HEK293 (cell line): Measurements from ENCODE around the gene FBL.

Experiments used
- CTCF ChIA-PET: fragments of 350-600 bp; formaldehyde crosslinking; extraction: SDS; loops from one replicate; lab custom pipeline; 2021; ENCODE audit warnings: antibody characterized with exemption; lab: Yijun Ruan, JAX
- POLR2A ChIA-PET: fragments of 300-600 bp; formaldehyde crosslinking; extraction: SDS; loops from one replicate; lab custom pipeline; 2020; ENCODE audit warnings: antibody characterized with exemption, inconsistent platforms; lab: Yijun Ruan, JAX
- H3K27ac ChIP-seq: fragments of 200-500 bp; sonication (Bioruptor generic); 2 replicates; pipeline ENCODE4 v1.5.1; 2014; ENCODE audit warnings: low read depth, low read length, control low read depth, inconsistent platforms; ENCODE audit errors: extremely low read depth
- H3K36me3 ChIP-seq, 2 experiments: fragments of 200-500 bp in 1 of 2; sonication (Bioruptor generic) in 1 of 2; 1 replicate in 1 of 2; 2 replicates in 1 of 2; pipeline ENCODE4 v1.5.1; 2014 to 2017; ENCODE audit warnings: inconsistent platforms in 2 of 2, low read length in 2 of 2; ENCODE audit not compliant: control insufficient read depth in 2 of 2, insufficient read depth in 1 of 2
- H3K4me1 ChIP-seq: fragments of 200-500 bp; sonication (Bioruptor generic); 2 replicates; pipeline ENCODE4 v1.5.1; 2014; ENCODE audit warnings: mild to moderate bottlenecking, low read length, inconsistent platforms; ENCODE audit not compliant: control insufficient read depth, insufficient read depth
- H3K4me3 ChIP-seq: 2 replicates; pipeline ENCODE4 v1.5.1; 2011; ENCODE audit warnings: low read depth, mild to moderate bottlenecking, control low read depth, low read length, moderate library complexity
- H3K9me3 ChIP-seq: fragments of 200-500 bp; sonication (Bioruptor generic); 2 replicates; pipeline ENCODE4 v1.5.1; 2014; ENCODE audit warnings: low read depth, low read length, inconsistent platforms; ENCODE audit not compliant: control insufficient read depth, insufficient read depth
- GFI1B ChIP-seq: fragments of 450-650 bp; formaldehyde crosslinking; IDR thresholded peaks from 2 replicates; pipeline ENCODE4 v1.5.1; 2016; ENCODE audit warnings: missing biosample characterization, missing genetic modification characterization
- IKZF3 ChIP-seq: fragments of 450-650 bp; IDR thresholded peaks from 2 replicates; pipeline ENCODE4 v1.5.0; 2018; ENCODE audit warnings: missing biosample characterization, mild to moderate bottlenecking, missing genetic modification characterization, moderate library complexity
- KLF1 ChIP-seq: fragments of 450-650 bp; formaldehyde crosslinking; IDR thresholded peaks from 2 replicates; pipeline ENCODE4 v1.5.1; 2016; ENCODE audit warnings: missing biosample characterization, missing genetic modification characterization
- MZF1 ChIP-seq: fragments of 450-650 bp; formaldehyde crosslinking; IDR thresholded peaks from 2 replicates; pipeline ENCODE4 v1.5.1; 2017; ENCODE audit warnings: missing biosample characterization, missing genetic modification characterization, borderline replicate concordance
- PRDM1 ChIP-seq: fragments of 450-650 bp; formaldehyde crosslinking; IDR thresholded peaks from 2 replicates; pipeline ENCODE4; 2016; ENCODE audit warnings: missing biosample characterization, missing genetic modification characterization
- SCRT1 ChIP-seq: fragments of 450-650 bp; formaldehyde crosslinking; IDR thresholded peaks from 2 replicates; pipeline ENCODE4 v1.5.1; 2016; ENCODE audit warnings: missing biosample characterization, missing genetic modification characterization, borderline replicate concordance
- TRIM28 ChIP-seq: IDR thresholded peaks from 2 replicates; pipeline ENCODE4 v1.6.1; 2011; ENCODE audit warnings: low read length, control low read depth, borderline replicate concordance
- ZBTB17 ChIP-seq: fragments of 450-650 bp; formaldehyde crosslinking; IDR thresholded peaks from 2 replicates; pipeline ENCODE4 v1.5.1; 2016; ENCODE audit warnings: missing biosample characterization, missing genetic modification characterization
- ZBTB48 ChIP-seq: fragments of 450-650 bp; formaldehyde crosslinking; IDR thresholded peaks from 2 replicates; pipeline ENCODE4 v1.5.1; 2016; ENCODE audit warnings: missing biosample characterization, missing genetic modification characterization
- ZEB2 ChIP-seq: fragments of 450-650 bp; formaldehyde crosslinking; IDR thresholded peaks from 2 replicates; pipeline ENCODE4 v1.5.1; 2016; ENCODE audit warnings: missing biosample characterization, missing genetic modification characterization
- ZFP69B ChIP-seq: fragments of 450-650 bp; formaldehyde crosslinking; IDR thresholded peaks from 2 replicates; pipeline ENCODE4 v1.5.1; 2016; ENCODE audit warnings: missing biosample characterization, missing genetic modification characterization
- ZNF184 ChIP-seq: fragments of 450-650 bp; IDR thresholded peaks from 2 replicates; pipeline ENCODE4 v1.5.1; 2018; ENCODE audit warnings: missing biosample characterization, mild to moderate bottlenecking, missing genetic modification characterization
- ZNF24 ChIP-seq: fragments of 450-650 bp; formaldehyde crosslinking; IDR thresholded peaks from 2 replicates; pipeline ENCODE4 v1.5.1; 2016; ENCODE audit warnings: missing biosample characterization, missing genetic modification characterization
- ZNF324 ChIP-seq: fragments of 450-650 bp; formaldehyde crosslinking; IDR thresholded peaks from 2 replicates; pipeline ENCODE4 v1.5.1; 2016; ENCODE audit warnings: missing biosample characterization, missing genetic modification characterization
- ZNF558 ChIP-seq: fragments of 450-650 bp; formaldehyde crosslinking; IDR thresholded peaks from 2 replicates; pipeline ENCODE4 v1.5.1; 2016; ENCODE audit warnings: missing biosample characterization, missing genetic modification characterization
- ZNF600 ChIP-seq: fragments of 450-650 bp; formaldehyde crosslinking; IDR thresholded peaks from 2 replicates; pipeline ENCODE4 v1.5.1; 2016; ENCODE audit warnings: missing biosample characterization, missing genetic modification characterization
- ZNF660 ChIP-seq: fragments of 450-650 bp; IDR thresholded peaks from 2 replicates; pipeline ENCODE4 v1.5.1; 2018; ENCODE audit warnings: missing biosample characterization, mild to moderate bottlenecking, missing genetic modification characterization
- ZNF791 ChIP-seq: fragments of 450-650 bp; formaldehyde crosslinking; IDR thresholded peaks from 2 replicates; pipeline ENCODE4 v1.5.1; 2016; ENCODE audit warnings: missing biosample characterization, missing genetic modification characterization
- ZXDB ChIP-seq: fragments of 450-650 bp; formaldehyde crosslinking; IDR thresholded peaks from 2 replicates; pipeline ENCODE4 v1.5.1; 2016; ENCODE audit warnings: missing biosample characterization, missing genetic modification characterization
- TF ChIP-seq, protein P1 (sequence below): fragments of 450-650 bp; IDR thresholded peaks from 2 replicates; pipeline ENCODE4 v1.5.1; 2018; ENCODE audit warnings: missing biosample characterization, mild to moderate bottlenecking, missing genetic modification characterization
- TF ChIP-seq, protein P2 (sequence below): fragments of 450-650 bp; formaldehyde crosslinking; IDR thresholded peaks from 2 replicates; pipeline ENCODE4 v1.5.1; 2017; ENCODE audit warnings: missing biosample characterization, missing genetic modification characterization
- TF ChIP-seq, protein P3 (sequence below): fragments of 450-650 bp; formaldehyde crosslinking; IDR thresholded peaks from 2 replicates; pipeline ENCODE4 v1.5.1; 2016; ENCODE audit warnings: missing biosample characterization, missing genetic modification characterization
- TF ChIP-seq, protein P4 (sequence below): fragments of 450-650 bp; formaldehyde crosslinking; IDR thresholded peaks from 2 replicates; pipeline ENCODE4 v1.5.1; 2016; ENCODE audit warnings: missing biosample characterization, missing genetic modification characterization
- TF ChIP-seq, protein P5 (sequence below): fragments of 450-650 bp; formaldehyde crosslinking; optimal IDR thresholded peaks from 2 replicates; pipeline ENCODE3; 2016; ENCODE audit warnings: missing biosample characterization, mild to moderate bottlenecking, missing genetic modification characterization
- TF ChIP-seq, protein P6 (sequence below): fragments of 450-650 bp; formaldehyde crosslinking; IDR thresholded peaks from 2 replicates; pipeline ENCODE4 v1.5.1; 2016; ENCODE audit warnings: missing biosample characterization, missing genetic modification characterization

Gene FBL

DNA sequence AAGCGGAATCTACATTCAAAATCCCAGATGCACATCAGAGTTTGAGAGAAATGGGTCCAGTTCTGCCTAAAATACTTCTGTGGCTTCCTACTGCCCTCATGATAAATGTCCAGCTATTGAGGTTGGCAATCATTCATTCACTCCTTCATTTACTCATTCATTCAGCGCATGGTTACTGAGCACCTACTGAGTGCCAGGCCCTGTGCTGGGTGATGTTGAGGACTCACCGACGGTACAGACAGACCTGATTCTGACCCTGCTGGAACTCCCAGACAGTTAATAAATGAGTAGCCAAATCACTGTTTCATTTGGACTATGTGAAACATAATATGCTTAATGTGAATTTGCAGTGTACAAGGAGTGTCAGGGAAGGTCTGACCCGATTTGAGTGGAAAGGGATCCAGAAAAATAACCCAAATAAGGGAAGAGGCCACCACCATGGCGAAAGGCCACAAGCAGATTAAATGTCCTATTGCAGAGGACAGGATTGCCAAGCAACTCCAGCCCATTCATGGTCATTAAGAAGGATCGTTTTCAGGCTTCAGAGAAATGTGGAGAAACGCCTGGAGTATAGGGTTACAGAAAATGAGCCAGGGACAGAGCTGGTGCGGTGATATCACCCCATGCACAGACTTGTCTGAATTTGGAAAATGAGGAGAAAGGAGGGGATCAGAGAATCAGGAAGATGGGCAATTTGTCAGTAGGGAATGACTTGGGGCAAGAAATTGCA is 32.8 kb downstream of the FBL start:
- CTCF ChIA-PET, result interaction anchor here (1.2 to 3.1 kb wide), 5 partner anchors 21 to 49 kb away, joined by 3 to 11 read pairs (median 7); no protein-coding TSS in a partner anchor
- H3K27ac ChIP-seq, result 0 out of 2 replicates have a peak overlapping the region, but pooled peaks have one; percentile 53
- H3K4me1 ChIP-seq, result peaks cover 11% of the 10 kb centered on the region
- H3K9me3 ChIP-seq, result no peaks in the 10 kb centered on the region; the same call in 1 of the 2 replicates
- H3K36me3 ChIP-seq, result peaks cover 4 to 40% of the 10 kb centered on the region in 2 experiments
- no peak overlapping the region for H3K4me3 ChIP-seq
- POLR2A ChIA-PET, result interaction anchor here (0.5 to 1.3 kb wide), 3 partner anchors 13 to 384 kb away, joined by 3 to 5 read pairs (median 4); no protein-coding TSS in a partner anchor
- TF ChIP-seq ZNF184, result 0 out of 2 replicates have a peak, but pooled peaks have one; percentile 46
- TF ChIP-seq GFI1B (tag by site-specific recombination), result 0 out of 2 replicates have a peak, but pooled peaks have one; percentile 6
- TF ChIP-seq ZNF324, result 0 out of 2 replicates have a peak, but pooled peaks have one; percentile 45
- peak; percentile 57; the same call in 1 of the 2 replicates for TF ChIP-seq TRIM28
- TF ChIP-seq, protein P1, sequence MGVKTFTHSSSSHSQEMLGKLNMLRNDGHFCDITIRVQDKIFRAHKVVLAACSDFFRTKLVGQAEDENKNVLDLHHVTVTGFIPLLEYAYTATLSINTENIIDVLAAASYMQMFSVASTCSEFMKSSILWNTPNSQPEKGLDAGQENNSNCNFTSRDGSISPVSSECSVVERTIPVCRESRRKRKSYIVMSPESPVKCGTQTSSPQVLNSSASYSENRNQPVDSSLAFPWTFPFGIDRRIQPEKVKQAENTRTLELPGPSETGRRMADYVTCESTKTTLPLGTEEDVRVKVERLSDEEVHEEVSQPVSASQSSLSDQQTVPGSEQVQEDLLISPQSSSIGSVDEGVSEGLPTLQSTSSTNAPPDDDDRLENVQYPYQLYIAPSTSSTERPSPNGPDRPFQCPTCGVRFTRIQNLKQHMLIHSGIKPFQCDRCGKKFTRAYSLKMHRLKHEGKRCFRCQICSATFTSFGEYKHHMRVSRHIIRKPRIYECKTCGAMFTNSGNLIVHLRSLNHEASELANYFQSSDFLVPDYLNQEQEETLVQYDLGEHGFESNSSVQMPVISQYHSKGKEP (tag by site-specific recombination), result peak; percentile 42; the same call in 1 of the 2 replicates
- TF ChIP-seq ZNF24 (tag by site-specific recombination), result 0 out of 2 replicates have a peak, but pooled peaks have one; percentile 13
- no peak for TF ChIP-seq SCRT1
- TF ChIP-seq ZBTB48 (tag by site-specific recombination), result peak; percentile 68; the same call in 1 of the 2 replicates
- TF ChIP-seq, protein P2, sequence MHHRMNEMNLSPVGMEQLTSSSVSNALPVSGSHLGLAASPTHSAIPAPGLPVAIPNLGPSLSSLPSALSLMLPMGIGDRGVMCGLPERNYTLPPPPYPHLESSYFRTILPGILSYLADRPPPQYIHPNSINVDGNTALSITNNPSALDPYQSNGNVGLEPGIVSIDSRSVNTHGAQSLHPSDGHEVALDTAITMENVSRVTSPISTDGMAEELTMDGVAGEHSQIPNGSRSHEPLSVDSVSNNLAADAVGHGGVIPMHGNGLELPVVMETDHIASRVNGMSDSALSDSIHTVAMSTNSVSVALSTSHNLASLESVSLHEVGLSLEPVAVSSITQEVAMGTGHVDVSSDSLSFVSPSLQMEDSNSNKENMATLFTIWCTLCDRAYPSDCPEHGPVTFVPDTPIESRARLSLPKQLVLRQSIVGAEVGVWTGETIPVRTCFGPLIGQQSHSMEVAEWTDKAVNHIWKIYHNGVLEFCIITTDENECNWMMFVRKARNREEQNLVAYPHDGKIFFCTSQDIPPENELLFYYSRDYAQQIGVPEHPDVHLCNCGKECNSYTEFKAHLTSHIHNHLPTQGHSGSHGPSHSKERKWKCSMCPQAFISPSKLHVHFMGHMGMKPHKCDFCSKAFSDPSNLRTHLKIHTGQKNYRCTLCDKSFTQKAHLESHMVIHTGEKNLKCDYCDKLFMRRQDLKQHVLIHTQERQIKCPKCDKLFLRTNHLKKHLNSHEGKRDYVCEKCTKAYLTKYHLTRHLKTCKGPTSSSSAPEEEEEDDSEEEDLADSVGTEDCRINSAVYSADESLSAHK, result peak; percentile 93
- TF ChIP-seq MZF1 (tag by site-specific recombination), result peak; percentile 87
- 0 out of 2 replicates have a peak, but pooled peaks have one; percentile 9 for TF ChIP-seq KLF1 (tag by site-specific recombination)
- TF ChIP-seq, protein P3, sequence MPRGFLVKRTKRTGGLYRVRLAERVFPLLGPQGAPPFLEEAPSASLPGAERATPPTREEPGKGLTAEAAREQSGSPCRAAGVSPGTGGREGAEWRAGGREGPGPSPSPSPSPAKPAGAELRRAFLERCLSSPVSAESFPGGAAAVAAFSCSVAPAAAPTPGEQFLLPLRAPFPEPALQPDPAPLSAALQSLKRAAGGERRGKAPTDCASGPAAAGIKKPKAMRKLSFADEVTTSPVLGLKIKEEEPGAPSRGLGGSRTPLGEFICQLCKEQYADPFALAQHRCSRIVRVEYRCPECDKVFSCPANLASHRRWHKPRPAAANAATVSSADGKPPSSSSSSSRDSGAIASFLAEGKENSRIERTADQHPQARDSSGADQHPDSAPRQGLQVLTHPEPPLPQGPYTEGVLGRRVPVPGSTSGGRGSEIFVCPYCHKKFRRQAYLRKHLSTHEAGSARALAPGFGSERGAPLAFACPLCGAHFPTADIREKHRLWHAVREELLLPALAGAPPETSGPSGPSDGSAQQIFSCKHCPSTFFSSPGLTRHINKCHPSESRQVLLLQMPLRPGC, result peak; percentile 65; the same call in 1 of the 2 replicates
- peak; percentile 9; the same call in 1 of the 2 replicates for TF ChIP-seq ZXDB
- peak; percentile 41; the same call in 1 of the 2 replicates for TF ChIP-seq ZFP69B (tag by site-specific recombination)
- TF ChIP-seq ZBTB17 (tag by site-specific recombination), result peak; percentile 99
- peak; percentile 89 for TF ChIP-seq ZEB2 (tag by site-specific recombination)
- TF ChIP-seq, protein P4, sequence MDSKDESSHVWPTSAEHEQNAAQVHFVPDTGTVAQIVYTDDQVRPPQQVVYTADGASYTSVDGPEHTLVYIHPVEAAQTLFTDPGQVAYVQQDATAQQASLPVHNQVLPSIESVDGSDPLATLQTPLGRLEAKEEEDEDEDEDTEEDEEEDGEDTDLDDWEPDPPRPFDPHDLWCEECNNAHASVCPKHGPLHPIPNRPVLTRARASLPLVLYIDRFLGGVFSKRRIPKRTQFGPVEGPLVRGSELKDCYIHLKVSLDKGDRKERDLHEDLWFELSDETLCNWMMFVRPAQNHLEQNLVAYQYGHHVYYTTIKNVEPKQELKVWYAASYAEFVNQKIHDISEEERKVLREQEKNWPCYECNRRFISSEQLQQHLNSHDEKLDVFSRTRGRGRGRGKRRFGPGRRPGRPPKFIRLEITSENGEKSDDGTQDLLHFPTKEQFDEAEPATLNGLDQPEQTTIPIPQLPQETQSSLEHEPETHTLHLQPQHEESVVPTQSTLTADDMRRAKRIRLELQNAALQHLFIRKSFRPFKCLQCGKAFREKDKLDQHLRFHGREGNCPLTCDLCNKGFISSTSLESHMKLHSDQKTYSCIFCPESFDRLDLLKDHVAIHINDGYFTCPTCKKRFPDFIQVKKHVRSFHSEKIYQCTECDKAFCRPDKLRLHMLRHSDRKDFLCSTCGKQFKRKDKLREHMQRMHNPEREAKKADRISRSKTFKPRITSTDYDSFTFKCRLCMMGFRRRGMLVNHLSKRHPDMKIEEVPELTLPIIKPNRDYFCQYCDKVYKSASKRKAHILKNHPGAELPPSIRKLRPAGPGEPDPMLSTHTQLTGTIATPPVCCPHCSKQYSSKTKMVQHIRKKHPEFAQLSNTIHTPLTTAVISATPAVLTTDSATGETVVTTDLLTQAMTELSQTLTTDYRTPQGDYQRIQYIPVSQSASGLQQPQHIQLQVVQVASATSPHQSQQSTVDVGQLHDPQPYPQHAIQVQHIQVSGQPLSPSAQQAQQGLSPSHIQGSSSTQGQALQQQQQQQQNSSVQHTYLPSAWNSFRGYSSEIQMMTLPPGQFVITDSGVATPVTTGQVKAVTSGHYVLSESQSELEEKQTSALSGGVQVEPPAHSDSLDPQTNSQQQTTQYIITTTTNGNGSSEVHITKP, result peak; percentile 51; the same call in 1 of the 2 replicates
- TF ChIP-seq IKZF3, result peak; percentile 49; the same call in 1 of the 2 replicates
- TF ChIP-seq ZNF600, result peak; percentile 84
- TF ChIP-seq ZNF791 (tag by site-specific recombination), result no peak
- no peak; the same call in 1 of the 2 replicates for TF ChIP-seq ZNF558
- TF ChIP-seq PRDM1 (tag by site-specific recombination), result peak; percentile 97
- peak; percentile 97 for TF ChIP-seq ZNF660 (tag by site-specific recombination)
- TF ChIP-seq, protein P5, sequence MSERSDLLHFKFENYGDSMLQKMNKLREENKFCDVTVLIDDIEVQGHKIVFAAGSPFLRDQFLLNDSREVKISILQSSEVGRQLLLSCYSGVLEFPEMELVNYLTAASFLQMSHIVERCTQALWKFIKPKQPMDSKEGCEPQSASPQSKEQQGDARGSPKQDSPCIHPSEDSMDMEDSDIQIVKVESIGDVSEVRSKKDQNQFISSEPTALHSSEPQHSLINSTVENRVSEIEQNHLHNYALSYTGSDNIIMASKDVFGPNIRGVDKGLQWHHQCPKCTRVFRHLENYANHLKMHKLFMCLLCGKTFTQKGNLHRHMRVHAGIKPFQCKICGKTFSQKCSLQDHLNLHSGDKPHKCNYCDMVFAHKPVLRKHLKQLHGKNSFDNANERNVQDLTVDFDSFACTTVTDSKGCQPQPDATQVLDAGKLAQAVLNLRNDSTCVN (tag by site-specific recombination), result peak; percentile 2
- TF ChIP-seq, protein P6, sequence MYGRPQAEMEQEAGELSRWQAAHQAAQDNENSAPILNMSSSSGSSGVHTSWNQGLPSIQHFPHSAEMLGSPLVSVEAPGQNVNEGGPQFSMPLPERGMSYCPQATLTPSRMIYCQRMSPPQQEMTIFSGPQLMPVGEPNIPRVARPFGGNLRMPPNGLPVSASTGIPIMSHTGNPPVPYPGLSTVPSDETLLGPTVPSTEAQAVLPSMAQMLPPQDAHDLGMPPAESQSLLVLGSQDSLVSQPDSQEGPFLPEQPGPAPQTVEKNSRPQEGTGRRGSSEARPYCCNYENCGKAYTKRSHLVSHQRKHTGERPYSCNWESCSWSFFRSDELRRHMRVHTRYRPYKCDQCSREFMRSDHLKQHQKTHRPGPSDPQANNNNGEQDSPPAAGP (tag by site-specific recombination), result peak; percentile 84
